HT-29 (cell line): Measurements from ENCODE around the gene CDC14B. TPM values are rescaled to one million over a fixed set of nuclear protein-coding genes. Genes with fewer than 3 reads are reported as not detected.

Source experiments
- DNase-seq: peaks from one replicate; pipeline ENCODE4 v3.0.0-alpha.2; 2015; ENCODE audit warnings: low spot score
- total RNA-seq: library from RNA; depleted of rRNA; stranded (reverse); fragments of >200 nt; shearing (Covaris generic); gene quantifications from 2 replicates; pipeline ENCODE4 v1.2.3, GENCODE V29; 2014

CDC14B gene
- total RNA-seq, 1 experiment from 2014 or later: 11.7 TPM

DNA sequence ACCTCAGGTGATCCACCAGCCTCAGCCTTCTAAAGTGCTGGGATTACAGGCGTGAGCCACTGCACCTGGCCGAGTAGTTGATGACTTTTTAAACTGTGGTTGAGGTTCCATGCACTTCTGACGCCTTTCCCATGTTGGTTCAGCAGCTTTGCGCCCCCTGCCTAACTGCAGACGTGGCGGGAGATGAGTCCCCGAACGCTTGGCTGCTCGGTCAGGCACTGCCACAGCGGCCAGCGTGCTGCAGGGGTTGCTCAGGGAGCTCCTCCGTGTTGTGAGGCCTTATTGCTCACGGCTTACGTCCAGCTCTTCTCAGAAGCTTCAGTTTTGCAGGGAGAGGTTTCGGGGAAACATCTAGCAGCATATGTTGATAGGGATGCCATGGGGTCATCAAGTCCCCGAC, 134.4 kb downstream of the CDC14B start:
- DNase-seq: no peak

DNA sequence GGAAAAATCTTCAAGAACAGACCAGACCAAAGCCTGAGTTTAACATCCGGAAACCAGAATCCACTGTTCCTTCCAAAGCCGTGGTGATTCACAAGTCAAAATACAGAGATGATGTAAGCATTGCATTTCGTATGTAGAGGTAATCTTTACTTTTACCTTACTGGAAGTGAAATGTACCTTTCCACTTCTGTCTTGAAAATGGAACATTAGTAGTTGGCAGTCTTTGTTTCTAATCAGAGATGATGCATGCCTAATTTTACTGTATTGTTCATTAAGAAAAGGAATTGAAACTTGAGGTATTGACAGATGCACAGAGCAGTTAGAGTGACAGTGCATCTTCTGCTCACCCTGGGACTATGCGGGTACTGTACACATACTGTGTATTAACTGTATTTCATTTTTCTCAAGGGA, 135.1 kb downstream of the CDC14B start:
- DNase-seq: no peak

DNA sequence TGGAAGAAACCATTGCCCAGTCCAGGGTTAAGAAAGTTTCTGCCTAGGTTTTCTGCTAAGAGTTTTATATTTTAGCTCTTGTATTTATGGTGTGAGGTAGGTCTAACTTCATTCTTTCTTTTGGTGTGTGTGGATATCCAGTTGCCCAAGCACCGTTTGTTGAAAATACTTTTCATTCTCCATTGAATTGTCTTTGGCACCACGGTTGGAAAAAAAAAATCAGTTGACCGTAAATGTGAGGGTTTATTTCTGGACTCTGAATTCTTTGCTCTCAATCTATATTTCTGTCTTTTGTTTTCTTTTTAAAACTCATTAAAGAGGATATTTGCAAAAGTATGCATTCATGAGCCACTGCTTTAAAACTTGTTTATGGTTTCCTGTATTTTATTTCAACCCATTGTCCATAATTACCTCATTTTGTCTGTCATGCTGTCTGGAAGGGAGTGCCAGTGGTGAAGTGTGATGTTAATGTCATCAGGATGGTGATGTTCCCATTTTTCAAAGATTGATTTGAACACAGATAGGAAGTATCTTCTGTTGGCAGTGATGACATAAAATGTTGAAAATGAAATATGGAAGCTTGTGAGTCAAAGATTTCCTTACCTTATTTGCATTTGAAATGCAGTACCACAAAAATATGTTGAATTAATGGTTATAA, 135.8 kb downstream of the CDC14B start:
- no peak for DNase-seq

DNA sequence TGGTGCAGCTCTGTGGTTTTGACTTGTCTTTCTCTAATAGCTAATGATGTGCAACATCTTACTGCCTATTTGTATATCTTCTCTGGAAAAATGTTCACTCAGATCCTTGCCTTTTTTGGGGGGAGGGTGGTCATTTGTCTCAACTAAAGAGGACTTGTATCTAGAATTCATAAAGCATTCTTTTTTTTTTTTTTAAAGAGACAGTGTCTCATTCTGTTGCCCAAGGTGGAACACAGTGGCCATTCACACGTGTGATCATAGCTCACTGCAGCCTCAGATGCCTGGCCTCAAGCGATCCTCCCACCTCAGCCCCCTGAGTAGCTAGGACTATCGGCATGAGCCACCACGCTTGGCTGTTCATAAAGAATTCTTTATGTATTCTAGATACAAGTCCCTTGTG, 136.4 kb downstream of the CDC14B start:
- no peak for DNase-seq

DNA sequence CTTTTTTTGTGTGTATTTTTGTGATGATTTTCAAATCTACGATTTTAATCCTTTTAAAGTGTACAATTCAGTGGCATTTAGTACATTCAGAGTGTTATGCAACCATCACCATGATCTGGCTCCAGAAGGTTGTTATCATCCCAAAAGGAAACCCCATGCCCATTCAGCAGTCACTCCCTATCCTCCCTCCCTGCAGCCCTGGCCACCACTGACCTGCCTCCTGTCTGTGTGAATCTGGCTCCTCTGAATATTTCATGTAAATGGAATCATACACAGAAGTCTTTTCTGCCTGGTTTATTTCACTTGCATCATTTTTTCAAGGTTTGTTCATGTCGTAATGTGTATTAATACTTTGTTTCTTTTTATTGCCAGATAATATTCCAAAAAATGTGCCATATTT, 137.2 kb downstream of the CDC14B start:
- DNase-seq: no peak

DNA sequence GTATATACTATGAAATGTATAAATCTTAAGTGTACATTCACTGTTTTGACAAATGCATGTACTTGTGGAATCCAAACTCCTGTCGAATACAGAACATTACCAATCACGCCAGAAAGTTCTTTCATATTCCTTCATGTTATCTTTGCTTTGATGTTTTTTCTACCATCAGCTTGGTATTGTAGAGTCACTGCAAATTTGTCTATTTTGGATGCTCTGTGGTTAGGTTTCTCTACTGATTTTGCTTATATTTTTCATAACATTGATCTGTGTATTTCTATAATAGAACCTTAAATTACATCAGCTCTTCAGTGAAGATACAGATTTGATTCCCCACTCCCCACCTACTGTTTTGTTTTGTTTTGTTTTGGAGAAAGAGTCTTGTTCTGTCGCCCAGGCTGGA, 138.9 kb downstream of the CDC14B start:
- DNase-seq: no peak

DNA sequence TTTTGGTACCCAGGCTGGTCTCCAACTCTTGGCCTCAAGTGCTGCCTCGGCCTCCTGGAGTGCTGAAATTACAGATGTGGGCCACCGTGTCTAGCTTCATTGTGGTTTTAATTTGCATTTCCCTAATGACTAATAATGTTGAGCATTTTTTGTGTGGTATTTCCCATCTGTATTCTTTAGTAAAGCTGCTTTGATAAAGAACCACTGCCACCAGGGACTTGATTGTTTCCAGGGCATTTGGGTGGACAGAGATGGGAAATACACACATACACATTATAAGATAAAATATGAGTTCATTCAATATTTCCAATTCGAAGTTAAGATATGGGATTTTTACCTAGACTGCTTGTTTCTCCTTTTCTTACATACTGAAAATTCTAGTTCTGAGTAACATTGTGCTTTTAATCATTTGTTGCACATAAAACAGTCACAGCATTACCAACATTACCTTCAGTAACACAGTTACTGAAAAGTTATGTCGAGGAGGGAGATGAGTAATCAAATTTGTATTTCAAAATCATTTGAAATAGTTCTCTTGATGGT, 140.7 kb downstream of the CDC14B start:
- DNase-seq: no peak

DNA sequence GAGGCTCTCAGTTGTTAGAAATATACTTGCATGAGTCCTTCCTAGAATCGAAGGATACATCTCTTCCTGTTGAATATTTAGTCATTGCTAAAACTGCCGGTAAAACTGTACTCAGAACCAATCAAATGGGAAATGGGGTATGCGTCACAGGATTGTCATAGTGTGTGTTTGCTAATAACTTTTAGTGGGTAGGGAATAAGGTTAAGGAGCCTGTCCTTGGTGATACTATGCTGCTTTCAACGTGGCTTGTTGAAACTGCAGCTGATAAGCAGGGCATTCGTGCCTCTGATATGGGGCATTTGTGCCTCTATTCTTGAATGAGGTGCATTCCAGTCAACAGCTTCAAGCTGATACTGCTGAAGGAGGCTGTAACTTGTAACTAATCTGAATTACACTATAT, 143.1 kb downstream of the CDC14B start:
- DNase-seq: no peak

DNA sequence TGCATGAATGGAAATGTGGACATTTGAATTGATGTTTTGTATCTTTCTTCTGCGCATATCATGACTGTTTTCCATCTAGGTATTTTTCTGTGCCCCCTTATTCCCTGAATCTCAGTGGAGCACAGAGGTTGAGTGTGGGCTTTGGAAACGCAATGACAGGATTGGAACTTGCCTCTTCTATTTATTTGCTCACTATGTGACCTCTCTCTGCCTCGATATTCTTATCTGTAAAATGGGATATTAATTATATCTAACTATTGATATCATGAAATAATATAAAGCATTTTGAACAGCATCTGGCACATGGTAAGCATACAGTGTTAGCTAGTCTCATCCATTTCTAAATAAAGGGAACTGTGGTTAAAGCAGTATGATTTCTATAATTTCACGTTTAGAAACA, 143.6 kb downstream of the CDC14B start:
- DNase-seq: no peak

DNA sequence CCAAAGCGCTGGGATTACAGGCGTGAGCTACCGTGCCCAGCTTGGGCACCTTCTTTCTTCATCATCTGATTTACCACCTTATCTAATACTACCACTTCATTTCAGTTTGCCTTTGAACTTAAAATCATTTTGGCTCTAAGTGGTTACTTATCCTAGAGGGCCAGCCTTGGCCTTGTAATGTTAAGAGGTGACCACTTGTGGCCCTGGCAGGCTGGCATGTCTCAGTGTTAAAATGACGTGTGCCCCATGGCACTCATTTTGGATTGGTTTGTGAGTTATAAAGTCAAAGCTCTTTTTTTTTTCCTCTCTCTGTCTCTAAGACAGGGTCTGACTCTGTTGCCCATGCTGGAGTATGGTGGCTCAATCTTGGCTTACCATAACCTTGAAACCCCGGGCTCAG, 151.9 kb downstream of the CDC14B start:
- no peak for DNase-seq

DNA sequence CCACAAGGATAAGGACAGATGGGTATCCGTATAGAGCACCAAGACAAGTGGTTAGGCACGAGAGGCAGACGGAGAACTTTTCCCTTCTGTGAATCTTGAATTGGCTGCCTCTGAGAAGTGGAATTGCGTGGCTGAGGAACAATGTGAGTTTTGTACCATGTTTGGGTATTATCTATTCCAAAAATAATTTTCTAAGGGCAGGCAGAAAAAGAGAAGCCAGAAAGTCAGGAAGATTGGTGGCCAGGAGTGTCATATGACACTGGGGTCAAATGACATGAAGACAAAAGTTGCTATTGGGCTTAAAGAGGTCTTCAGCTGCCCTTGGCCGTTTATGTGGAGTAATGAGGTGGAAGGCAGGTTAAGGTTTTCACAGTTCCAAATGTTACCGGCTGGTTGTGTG, 155.2 kb downstream of the CDC14B start:
- no peak for DNase-seq

DNA sequence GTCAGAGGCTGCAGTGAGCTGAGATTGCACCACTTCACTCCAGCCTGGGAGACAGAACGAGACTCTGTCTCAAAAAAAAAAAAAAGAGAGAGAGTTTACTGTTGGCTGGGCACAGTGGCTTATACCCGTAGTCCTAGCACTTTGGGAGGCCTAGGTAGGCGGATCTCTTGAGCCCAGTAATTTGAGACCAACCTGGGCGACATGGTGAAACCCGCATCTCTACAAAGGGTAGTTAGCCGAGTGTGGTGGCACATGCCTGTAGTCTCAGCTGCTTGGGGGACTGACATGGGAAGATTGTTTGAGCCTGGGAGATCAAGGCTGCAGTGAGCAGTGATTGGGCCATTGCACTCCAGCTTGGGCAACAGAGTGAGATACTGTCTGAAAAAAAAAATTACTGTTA, 157.1 kb downstream of the CDC14B start:
- no peak for DNase-seq

DNA sequence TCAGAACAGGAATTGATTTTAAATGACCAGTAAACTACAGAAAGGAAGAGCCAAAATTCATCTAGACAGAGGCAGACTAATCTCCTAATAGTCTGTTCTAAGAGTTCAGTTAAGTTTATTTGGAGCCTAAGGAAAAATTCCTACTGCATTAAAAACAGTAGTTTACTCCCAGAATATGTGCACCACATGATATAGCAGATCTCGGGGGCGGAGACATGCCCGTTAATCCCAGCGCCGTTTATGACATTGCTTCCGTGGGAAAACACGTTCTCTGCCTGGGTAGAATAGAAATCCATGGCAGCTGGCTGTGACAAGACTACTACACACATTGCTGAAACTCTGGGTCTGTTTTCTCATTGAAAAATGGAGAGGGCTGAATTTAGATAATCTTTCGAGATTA, 158.3 kb downstream of the CDC14B start:
- DNase-seq: no peak

DNA sequence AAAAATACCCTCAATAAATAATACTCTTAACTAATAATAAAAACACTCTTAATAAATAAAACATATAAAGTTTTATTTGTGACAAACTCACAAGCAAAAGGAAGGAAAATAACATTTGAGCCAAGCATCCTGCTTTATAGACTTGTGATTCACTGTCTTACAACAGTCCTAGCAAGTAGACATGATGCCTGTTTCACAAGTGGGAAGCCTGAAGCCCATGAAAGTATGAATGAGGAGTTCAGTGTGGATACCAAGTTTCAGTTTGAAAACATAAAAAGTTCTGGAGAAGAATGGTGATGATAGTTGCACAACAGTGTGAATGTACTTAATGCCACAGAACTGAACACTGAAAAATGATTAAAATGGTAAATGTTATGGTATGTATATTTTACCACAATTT, 158.8 kb downstream of the CDC14B start:
- no peak for DNase-seq

DNA sequence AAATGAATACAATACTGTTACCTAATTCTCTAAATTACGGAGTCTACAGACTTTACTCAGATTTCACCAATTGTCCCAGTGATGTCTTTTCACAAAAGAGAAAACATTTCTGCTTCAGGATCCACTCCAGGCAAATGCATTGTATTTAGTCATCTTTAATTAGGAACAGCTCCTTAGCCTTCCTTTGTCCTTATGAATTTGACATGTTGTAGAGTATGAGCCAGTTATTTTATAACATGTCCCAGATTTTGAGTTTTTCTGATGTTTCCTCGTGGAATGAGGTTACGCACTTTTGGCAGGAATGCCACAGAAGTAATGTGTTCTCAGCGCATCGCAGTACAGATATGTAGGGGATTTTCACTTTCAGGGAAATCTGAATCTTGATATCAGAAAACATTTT, 159.2 kb downstream of the CDC14B start:
- no peak for DNase-seq

DNA sequence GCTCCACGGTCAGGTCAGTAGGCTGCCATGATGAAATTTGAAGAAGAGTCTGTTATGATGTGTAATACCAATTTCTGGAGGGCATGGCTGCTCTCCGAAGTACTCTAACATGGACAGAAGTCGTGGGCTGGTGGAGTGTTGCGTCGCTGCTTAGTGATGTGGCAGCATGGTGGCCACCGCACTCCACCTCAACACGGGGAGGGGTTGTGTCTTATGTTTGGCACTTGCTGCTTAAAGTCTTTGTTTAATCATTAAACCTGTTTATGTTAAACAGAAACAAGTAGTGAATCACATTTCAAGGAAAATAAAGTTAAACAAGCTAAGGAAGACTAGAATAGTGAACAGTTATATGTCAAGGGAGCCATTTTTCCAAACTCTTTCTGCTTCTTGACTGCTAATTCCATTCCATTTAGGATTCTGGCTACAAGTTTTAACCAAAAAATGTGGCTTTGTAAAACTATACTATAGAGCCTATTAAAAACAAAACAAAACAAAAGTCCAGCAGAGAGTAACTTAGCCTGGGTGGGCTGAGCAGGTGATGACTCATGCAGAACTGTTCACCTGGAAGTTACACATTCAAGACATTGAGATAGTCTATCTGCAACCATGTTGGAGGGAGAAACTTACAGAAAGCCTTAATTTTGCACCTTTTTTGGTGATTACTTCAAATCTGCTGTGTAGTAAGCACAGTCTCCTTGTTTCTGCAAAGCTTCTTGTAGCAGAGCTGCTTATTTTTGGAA, 160.2 kb downstream of the CDC14B start:
- peak; percentile 58 for DNase-seq

DNA sequence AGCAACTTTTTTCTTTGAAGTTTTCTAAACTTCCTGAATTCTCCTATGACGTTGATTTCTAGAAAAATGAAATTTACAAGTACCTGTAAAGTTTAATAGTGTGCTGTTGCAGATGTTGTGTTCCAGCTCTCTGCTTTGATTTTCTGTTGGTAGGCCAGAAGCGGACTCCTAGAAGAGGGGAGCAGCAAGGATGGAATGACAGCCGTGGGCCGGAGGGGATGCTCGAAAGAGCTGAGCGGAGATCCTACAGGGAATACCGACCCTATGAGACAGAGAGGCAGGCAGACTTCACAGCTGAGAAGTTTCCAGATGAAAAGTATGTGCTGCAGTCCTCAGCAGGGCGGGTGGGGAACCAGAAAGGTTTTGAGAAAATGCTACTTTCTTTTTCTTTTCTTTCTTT, 161.4 kb downstream of the CDC14B start:
- no peak for DNase-seq

DNA sequence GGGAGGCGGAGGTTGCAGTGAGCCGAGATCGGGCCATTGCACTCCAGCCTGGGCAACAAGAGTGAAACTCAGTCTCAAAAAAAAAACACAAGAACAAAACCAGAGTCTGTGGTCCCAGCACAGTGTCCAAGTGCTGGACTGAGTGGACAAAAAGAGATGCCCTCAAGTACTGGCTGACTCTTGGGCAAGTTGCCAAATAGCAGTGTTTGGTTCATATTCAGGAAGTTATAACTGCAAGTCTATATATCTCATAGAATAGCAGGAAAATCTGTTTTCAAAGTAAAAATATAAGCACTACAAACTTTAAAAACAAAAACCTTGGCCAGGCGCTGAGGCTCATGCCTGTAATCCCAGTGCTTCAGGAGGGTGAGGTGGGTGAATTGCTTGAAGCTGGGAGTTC, 162.4 kb downstream of the CDC14B start:
- DNase-seq: no peak

DNA sequence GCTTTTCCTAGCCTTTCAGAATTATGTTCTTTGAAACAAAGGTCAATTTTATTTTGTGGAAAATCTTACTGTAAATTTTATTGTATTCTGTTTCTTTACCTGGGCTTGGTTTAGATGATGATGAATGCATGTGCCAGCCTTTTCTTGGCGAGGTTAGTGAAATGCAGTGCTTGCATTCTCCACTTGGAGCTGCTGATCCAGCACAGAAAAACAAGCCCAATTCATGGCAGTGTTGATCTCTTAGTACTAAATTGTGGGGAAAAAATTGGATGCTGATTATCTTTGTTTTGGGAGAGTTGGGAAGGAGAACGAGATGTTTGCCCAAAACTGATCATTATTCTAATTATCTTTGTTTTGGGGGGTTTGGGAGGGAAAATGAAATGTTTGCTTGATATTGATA, 166.0 kb downstream of the CDC14B start:
- DNase-seq: peak; percentile 53

DNA sequence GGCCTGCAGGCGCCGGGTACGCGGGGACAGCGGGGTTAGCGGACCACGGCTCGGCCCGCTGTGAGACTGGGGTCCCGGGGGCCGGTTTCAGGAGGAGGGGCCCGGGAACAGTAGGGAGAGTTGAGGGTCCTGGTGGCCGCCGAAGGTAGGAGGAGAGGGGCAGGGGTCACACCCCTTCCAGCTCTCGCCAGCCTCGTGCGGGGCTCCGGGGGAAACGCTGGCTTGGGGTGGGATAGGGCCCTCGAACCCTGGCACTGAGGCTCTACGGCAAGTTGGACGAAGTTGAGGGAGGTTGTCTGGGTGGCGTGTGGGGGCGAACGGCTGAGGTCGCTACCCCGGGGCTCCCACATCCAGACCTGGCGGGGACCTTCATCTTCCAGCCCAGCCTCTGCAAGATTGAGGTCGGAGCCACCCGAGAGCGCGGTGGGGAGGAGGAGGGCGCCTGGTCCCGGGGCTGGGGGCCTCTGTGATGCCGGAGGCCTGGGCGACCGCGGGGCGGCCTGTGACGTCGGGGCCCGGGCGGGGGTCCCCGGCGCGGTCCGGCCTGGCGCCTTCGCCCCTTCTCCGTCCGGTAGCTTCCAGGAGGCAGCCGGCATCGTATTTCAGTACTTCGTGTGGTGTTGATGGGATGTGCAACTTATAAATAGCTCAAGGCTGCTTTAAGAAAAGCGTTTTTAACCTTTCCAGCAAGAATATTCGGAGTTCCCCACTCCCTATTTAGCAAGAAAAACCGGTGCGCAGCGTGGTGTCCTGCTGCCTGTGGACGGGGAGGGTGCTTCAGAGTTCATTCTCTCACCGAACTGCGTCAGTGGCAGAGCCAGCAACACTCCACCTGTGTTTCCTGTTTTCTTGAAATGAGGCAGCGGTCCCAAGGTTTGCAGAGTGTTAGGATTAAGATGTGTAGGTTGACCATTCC, 168.8 kb downstream of the CDC14B start:
- peak; percentile 36 for DNase-seq
